GM19397 (cell line): ENCODE measurements around the gene OR56A3.
"Not testable (repeated sequence)": the region's sequence is repeated elsewhere in the genome, so short reads cannot be mapped to it uniquely, and the experiment has no call there.

Experiments used
- ATAC-seq: cut with Tn5 transposase; IDR thresholded peaks from one replicate; pipeline ENCODE4 v1.9.1; 2021; ENCODE audit warnings: mild to moderate bottlenecking, moderate library complexity; ENCODE audit not compliant: unreplicated experiment

OR56A3 gene

GRCh38 chr11:5941951-5942350 lies at the start of gene OR56A3:
Gene OR56A3, plus strand, starts transcription at chr11:5942251. Its CDS starts 5,096 bp downstream, at chr11:5947347.
- no peak for ATAC-seq

GRCh38 chr11:5892908-5893307 lies 49.1 kb upstream of the OR56A3 start, which contains the start of gene OR52E5:
Gene OR52E5, plus strand, starts transcription at chr11:5893208. Its CDS starts 7,569 bp downstream, at chr11:5900777.
- no peak for ATAC-seq

GRCh38 chr11:5899534-5899933 lies 42.5 kb upstream of the OR56A3 start:
- no peak for ATAC-seq

- ATAC-seq, result no peak
Observed at GRCh38 chr11:5910540-5910939, 31.5 kb upstream of the OR56A3 start.

- ATAC-seq, result peak; percentile 79
Observed at GRCh38 chr11:5922749-5923426, 19.2 kb upstream of the OR56A3 start.

GRCh38 chr11:5923427-5923776 lies 18.6 kb upstream of the OR56A3 start:
- ATAC-seq, result peak; percentile 26

GRCh38 chr11:5923794-5924193 lies 18.3 kb upstream of the OR56A3 start:
- no peak for ATAC-seq

- no peak for ATAC-seq
Observed at GRCh38 chr11:5928271-5928670, 13.8 kb upstream of the OR56A3 start.

GRCh38 chr11:5928811-5929210 lies 13.2 kb upstream of the OR56A3 start:
- no peak for ATAC-seq

- ATAC-seq, result no peak
Observed at GRCh38 chr11:5929571-5930368, 12.3 kb upstream of the OR56A3 start.

GRCh38 chr11:5930614-5931013 lies 11.4 kb upstream of the OR56A3 start:
- ATAC-seq, result no peak

- ATAC-seq, result no peak
Observed at GRCh38 chr11:5931061-5931460, 11.0 kb upstream of the OR56A3 start.

- no peak for ATAC-seq
Observed at GRCh38 chr11:5932671-5933070, 9.4 kb upstream of the OR56A3 start.

- no peak for ATAC-seq
Observed at GRCh38 chr11:5933116-5933515, 8.9 kb upstream of the OR56A3 start.

GRCh38 chr11:5937868-5938602 lies 4.0 kb upstream of the OR56A3 start:
- ATAC-seq, result no peak

- no peak for ATAC-seq
Observed at GRCh38 chr11:5938603-5938965, 3.5 kb upstream of the OR56A3 start.

- ATAC-seq, result no peak
Observed at GRCh38 chr11:5940748-5941147, 1.3 kb upstream of the OR56A3 start.

GRCh38 chr11:5955586-5955985 lies 13.5 kb downstream of the OR56A3 start:
- no peak for ATAC-seq

- ATAC-seq, result not testable (repeated sequence)
Observed at GRCh38 chr11:5960704-5961320, 18.8 kb downstream of the OR56A3 start.

GRCh38 chr11:5966958-5967357 lies 24.9 kb downstream of the OR56A3 start:
- no peak for ATAC-seq

GRCh38 chr11:5967708-5968107 lies 25.7 kb downstream of the OR56A3 start:
- no peak for ATAC-seq
